ENCODE data around the gene SETX. TPM values are rescaled to one million over a fixed set of nuclear protein-coding genes. Genes with fewer than 3 reads are reported as not detected.

The SETX gene
- total RNA-seq, 1 donor from 2014 or later = 49.7 TPM

DNA sequence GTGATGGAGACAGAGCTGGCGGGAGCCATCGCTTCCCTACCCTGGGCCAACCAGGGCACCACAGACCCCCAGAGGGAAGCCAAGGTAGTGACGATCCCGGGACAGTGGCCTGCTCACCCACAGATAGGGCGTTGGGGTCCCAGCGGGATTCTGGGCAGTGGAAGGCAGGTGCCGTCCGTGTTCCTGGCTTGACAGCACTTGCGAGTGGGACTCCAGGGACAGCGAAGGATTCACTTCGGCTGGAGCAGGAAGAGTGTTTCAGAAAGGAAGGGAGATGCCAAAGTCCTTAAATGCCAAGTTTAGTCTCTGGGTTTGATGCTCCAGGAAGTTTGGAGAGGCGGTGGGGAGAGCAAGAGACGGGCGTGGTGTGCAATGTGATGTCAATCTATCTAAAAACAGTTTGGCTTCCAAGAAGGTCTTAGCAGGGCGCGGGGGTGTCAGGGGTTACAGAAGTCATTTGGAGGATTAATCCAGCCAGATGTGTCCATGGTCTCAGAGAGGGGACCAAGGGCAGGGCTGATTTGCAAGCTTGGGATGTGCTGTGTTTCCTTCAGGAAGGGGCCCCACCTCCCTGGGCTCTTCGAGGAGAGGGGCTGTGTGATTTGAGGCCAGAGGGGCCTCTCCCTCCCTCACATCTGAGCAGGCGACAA lies 118.0 kb downstream of the SETX start:
- Histone ChIP-seq H3K79me2 (ENCODE audit: low read depth) (no peaks in the 10 kb centered on the region), H3K27me3 (peaks cover 37% of the 10 kb centered on the region), H3K9ac (no peak overlapping the region), H2AFZ (replicated peaks) (no peak overlapping the region), H4K20me1 (ENCODE audit: low read depth) (no peaks in the 10 kb centered on the region), H3F3A (ENCODE audit: low read depth) (peaks cover 21% of the 10 kb centered on the region), H3K4me3 (no peak overlapping the region), H3K4me1 (peaks cover 20% of the 10 kb centered on the region), H3K9me3 (ENCODE audit: low read depth) (no peaks in the 10 kb centered on the region), H3K27ac (no peak overlapping the region), H3K4me2 (no peak overlapping the region), H3K36me3 (no peaks in the 10 kb centered on the region)
- Mint-ChIP-seq H3K36me3 (no peaks in the 10 kb centered on the region), H3K9me3 (no peaks in the 10 kb centered on the region), H3K27ac (no peak overlapping the region), H3K4me3 (peak overlapping the region; percentile 19), H3K27me3 (ENCODE audit: insufficient read depth, low read depth) (peaks cover 11% of the 10 kb centered on the region), H3K4me1 (peaks cover 28% of the 10 kb centered on the region)
- TF ChIP-seq EZH2phosphoT487 (IDR thresholded peaks at IDR 0.05) = no peak
- TF ChIP-seq EZH2 (IDR thresholded peaks at IDR 0.05) = no peak
- TF ChIP-seq, protein P1, sequence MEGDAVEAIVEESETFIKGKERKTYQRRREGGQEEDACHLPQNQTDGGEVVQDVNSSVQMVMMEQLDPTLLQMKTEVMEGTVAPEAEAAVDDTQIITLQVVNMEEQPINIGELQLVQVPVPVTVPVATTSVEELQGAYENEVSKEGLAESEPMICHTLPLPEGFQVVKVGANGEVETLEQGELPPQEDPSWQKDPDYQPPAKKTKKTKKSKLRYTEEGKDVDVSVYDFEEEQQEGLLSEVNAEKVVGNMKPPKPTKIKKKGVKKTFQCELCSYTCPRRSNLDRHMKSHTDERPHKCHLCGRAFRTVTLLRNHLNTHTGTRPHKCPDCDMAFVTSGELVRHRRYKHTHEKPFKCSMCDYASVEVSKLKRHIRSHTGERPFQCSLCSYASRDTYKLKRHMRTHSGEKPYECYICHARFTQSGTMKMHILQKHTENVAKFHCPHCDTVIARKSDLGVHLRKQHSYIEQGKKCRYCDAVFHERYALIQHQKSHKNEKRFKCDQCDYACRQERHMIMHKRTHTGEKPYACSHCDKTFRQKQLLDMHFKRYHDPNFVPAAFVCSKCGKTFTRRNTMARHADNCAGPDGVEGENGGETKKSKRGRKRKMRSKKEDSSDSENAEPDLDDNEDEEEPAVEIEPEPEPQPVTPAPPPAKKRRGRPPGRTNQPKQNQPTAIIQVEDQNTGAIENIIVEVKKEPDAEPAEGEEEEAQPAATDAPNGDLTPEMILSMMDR (IDR thresholded peaks at IDR 0.05) = peak; percentile 2
- no peak for DNase-seq (ENCODE audit: low spot score)

DNA sequence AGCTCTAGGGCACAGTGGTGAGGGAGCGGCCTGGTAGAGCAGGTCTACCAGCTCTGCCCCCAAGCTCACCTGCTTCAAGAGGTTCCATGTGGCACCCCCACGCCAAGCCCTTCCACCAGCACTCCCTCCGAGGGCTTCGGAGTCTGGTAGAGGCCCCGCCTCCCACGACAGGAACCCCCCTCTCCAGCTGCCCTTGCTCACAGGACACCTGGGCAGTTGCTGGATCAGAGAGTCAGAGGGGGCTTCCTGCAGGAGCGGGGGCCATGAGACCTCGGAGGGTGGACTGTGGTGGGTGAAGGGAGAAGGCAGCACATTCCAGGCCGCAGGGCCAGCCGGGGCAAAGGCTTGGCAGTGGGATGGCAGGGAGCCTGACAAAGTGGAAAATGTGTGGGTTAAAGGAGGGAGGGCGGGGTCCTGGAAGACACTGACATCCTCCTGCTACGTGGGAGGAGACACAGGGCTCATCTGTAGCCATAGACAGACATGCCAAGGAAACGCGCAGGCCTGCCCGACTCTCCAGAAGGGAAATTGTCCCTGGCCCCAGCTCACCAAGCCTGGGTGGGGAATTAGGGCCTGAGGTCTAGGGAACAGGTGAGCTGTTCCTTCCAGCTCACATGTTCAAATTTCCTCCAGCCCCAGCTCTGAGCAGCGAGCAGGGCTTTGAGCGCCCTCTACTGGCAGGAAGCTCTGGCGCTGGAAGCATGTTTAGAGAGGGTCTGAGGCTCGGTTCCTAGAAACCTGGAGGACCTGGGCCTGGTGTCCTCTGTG lies 118.7 kb downstream of the SETX start:
- H4K20me1 ChIP-seq (ENCODE audit: low read depth) = no peaks in the 10 kb centered on the region
- H3K9ac ChIP-seq = no peak overlapping the region
- no peaks in the 10 kb centered on the region for H3K36me3 ChIP-seq
- no peak for TF ChIP-seq EZH2phosphoT487 (IDR thresholded peaks at IDR 0.05)
- TF ChIP-seq, protein P1 (IDR thresholded peaks at IDR 0.05) = peak; percentile 97
- TF ChIP-seq EZH2 (IDR thresholded peaks at IDR 0.05) = no peak
- H3K27me3 Mint-ChIP-seq (ENCODE audit: insufficient read depth, low read depth) = peaks cover 9% of the 10 kb centered on the region
- no peak overlapping the region for H2AFZ ChIP-seq (replicated peaks)
- no peaks in the 10 kb centered on the region for H3K79me2 ChIP-seq (ENCODE audit: low read depth)
- H3K4me1 ChIP-seq = peaks cover 20% of the 10 kb centered on the region
- H3K36me3 Mint-ChIP-seq = no peaks in the 10 kb centered on the region
- H3K27ac ChIP-seq = no peak overlapping the region
- no peak overlapping the region for H3K4me3 Mint-ChIP-seq
- H3K9me3 Mint-ChIP-seq = no peaks in the 10 kb centered on the region
- peak; percentile 90 for DNase-seq (ENCODE audit: low spot score)
- H3K9me3 ChIP-seq (ENCODE audit: low read depth) = no peaks in the 10 kb centered on the region
- peaks cover 24% of the 10 kb centered on the region for H3K4me1 Mint-ChIP-seq
- no peak overlapping the region for H3K4me3 ChIP-seq
- peaks cover 32% of the 10 kb centered on the region for H3K27me3 ChIP-seq
- peaks cover 21% of the 10 kb centered on the region for H3F3A ChIP-seq (ENCODE audit: low read depth)
- H3K27ac Mint-ChIP-seq = no peak overlapping the region
- H3K4me2 ChIP-seq = no peak overlapping the region

DNA sequence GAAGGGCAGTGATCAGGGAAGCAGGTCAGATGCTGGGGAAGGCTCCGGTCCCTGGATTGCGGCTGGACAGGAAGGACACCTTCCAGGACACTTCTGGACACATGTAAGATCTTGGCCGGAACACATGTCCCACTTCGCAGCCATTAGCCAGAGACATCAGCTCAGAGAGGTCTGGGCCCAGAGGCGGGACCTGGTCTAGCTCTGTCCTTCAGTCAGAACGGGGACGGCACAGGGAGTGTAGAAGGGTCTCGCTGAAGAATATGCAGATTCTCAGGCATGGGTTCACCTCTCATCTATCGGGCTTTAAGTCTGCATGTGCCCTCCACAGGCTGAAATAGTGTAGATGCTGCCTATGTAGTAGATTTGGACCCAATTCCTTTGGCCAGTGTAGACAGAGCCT lies 119.7 kb downstream of the SETX start:
- no peak overlapping the region for H3K4me2 ChIP-seq
- Mint-ChIP-seq H3K4me3 (no peak overlapping the region), H3K4me1 (peaks cover 24% of the 10 kb centered on the region), H3K36me3 (no peaks in the 10 kb centered on the region), H3K9me3 (no peaks in the 10 kb centered on the region), H3K27ac (peak overlapping the region; percentile 77), H3K27me3 (ENCODE audit: insufficient read depth, low read depth) (peaks cover 9% of the 10 kb centered on the region)
- no peak for DNase-seq (ENCODE audit: low spot score)
- no peak for TF ChIP-seq EZH2 (IDR thresholded peaks at IDR 0.05)
- TF ChIP-seq, protein P1 (IDR thresholded peaks at IDR 0.05) = no peak
- no peak for TF ChIP-seq EZH2phosphoT487 (IDR thresholded peaks at IDR 0.05)
- H3K9me3 ChIP-seq (ENCODE audit: low read depth) = no peaks in the 10 kb centered on the region
- H3K4me3 ChIP-seq = no peak overlapping the region
- H3F3A ChIP-seq (ENCODE audit: low read depth) = peaks cover 14% of the 10 kb centered on the region
- no peaks in the 10 kb centered on the region for H3K36me3 ChIP-seq
- peaks cover 13% of the 10 kb centered on the region for H3K4me1 ChIP-seq
- no peaks in the 10 kb centered on the region for H4K20me1 ChIP-seq (ENCODE audit: low read depth)
- no peak overlapping the region for H2AFZ ChIP-seq (replicated peaks)
- H3K27ac ChIP-seq = no peak overlapping the region
- H3K79me2 ChIP-seq (ENCODE audit: low read depth) = no peaks in the 10 kb centered on the region
- no peak overlapping the region for H3K9ac ChIP-seq
- H3K27me3 ChIP-seq = peaks cover 24% of the 10 kb centered on the region
